ENCODE results near the gene FHIT. TPM values are rescaled to one million over a fixed set of nuclear protein-coding genes. Genes with fewer than 3 reads are reported as not detected.

The FHIT gene
- total RNA-seq, 1 donor from 2014 or later = 16.1 TPM

- TF ChIP-seq, protein P1, sequence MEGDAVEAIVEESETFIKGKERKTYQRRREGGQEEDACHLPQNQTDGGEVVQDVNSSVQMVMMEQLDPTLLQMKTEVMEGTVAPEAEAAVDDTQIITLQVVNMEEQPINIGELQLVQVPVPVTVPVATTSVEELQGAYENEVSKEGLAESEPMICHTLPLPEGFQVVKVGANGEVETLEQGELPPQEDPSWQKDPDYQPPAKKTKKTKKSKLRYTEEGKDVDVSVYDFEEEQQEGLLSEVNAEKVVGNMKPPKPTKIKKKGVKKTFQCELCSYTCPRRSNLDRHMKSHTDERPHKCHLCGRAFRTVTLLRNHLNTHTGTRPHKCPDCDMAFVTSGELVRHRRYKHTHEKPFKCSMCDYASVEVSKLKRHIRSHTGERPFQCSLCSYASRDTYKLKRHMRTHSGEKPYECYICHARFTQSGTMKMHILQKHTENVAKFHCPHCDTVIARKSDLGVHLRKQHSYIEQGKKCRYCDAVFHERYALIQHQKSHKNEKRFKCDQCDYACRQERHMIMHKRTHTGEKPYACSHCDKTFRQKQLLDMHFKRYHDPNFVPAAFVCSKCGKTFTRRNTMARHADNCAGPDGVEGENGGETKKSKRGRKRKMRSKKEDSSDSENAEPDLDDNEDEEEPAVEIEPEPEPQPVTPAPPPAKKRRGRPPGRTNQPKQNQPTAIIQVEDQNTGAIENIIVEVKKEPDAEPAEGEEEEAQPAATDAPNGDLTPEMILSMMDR (IDR thresholded peaks at IDR 0.05; ENCODE audit: unreplicated experiment) = no peak
- Mint-ChIP-seq H3K36me3 (ENCODE audit: insufficient read depth) (no peaks in the 10 kb centered on the region), H3K4me1 (ENCODE audit: low read depth) (peaks cover 2% of the 10 kb centered on the region), H3K4me3 (ENCODE audit: low read depth) (no peak overlapping the region), H3K27me3 (no peaks in the 10 kb centered on the region), H3K27ac (no peak overlapping the region), H3K9me3 (ENCODE audit: low read depth) (peaks cover 3% of the 10 kb centered on the region)
- DNase-seq (ENCODE audit: low spot score, unreplicated experiment) = no peak
Observed at GRCh38 chr3:60912876-60913275, 338.4 kb downstream of the FHIT start.

DNA sequence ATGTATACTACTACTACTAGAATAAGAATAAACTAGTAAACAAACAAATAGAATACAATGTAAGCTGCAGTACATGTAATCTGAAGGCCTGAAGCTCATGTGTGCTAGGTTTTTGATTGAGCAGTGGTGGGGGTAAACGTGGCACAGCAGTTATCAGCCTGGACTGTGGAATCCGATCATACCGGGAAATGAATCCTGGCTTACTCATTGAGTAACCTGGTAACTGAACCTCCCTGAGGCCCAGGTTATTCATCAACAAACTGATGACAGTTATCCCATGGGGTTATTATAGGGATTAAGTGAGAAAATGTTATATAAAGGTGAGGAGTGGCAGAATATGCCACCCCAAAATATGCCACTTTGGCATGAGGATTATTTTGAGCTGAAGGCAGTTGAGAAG lies 339.1 kb downstream of the FHIT start:
- TF ChIP-seq, protein P1 (IDR thresholded peaks at IDR 0.05; ENCODE audit: unreplicated experiment) = no peak
- H3K4me1 Mint-ChIP-seq (ENCODE audit: low read depth) = peaks cover 2% of the 10 kb centered on the region
- no peak overlapping the region for H3K4me3 Mint-ChIP-seq (ENCODE audit: low read depth)
- no peak overlapping the region for H3K27ac Mint-ChIP-seq
- peaks cover 3% of the 10 kb centered on the region for H3K9me3 Mint-ChIP-seq (ENCODE audit: low read depth)
- DNase-seq (ENCODE audit: low spot score, unreplicated experiment) = no peak
- H3K36me3 Mint-ChIP-seq (ENCODE audit: insufficient read depth) = no peaks in the 10 kb centered on the region
- no peaks in the 10 kb centered on the region for H3K27me3 Mint-ChIP-seq

DNA sequence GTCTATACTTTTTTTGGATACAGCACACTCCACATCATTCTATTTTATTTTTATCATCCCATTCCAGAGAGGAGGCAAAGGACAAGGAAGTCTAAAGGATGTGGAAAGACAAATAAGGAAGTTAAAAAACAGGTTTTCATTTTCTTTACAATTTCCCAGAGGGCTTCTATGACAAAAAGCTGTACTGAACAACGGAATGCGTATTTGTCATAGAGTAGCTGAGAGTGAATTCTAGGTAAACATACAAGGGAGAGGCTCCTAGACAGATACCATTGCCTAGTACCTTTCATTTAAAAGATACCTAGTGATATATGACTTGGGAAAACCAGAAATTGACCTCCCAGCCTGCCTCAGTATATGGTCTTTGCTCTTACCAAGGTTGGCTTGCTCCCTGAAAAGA lies 341.7 kb downstream of the FHIT start:
- H3K4me3 Mint-ChIP-seq (ENCODE audit: low read depth) = no peak overlapping the region
- H3K9me3 Mint-ChIP-seq (ENCODE audit: low read depth) = peaks cover 7% of the 10 kb centered on the region
- TF ChIP-seq, protein P1 (IDR thresholded peaks at IDR 0.05; ENCODE audit: unreplicated experiment) = no peak
- H3K4me1 Mint-ChIP-seq (ENCODE audit: low read depth) = peaks cover 2% of the 10 kb centered on the region
- H3K27me3 Mint-ChIP-seq = no peaks in the 10 kb centered on the region
- no peaks in the 10 kb centered on the region for H3K36me3 Mint-ChIP-seq (ENCODE audit: insufficient read depth)
- no peak overlapping the region for H3K27ac Mint-ChIP-seq
- no peak for DNase-seq (ENCODE audit: low spot score, unreplicated experiment)

- H3K27ac Mint-ChIP-seq = no peak overlapping the region
- DNase-seq (ENCODE audit: low spot score, unreplicated experiment) = no peak
- no peaks in the 10 kb centered on the region for H3K36me3 Mint-ChIP-seq (ENCODE audit: insufficient read depth)
- no peaks in the 10 kb centered on the region for H3K27me3 Mint-ChIP-seq
- TF ChIP-seq, protein P1 (IDR thresholded peaks at IDR 0.05; ENCODE audit: unreplicated experiment) = no peak
- H3K4me1 Mint-ChIP-seq (ENCODE audit: low read depth) = peaks cover 2% of the 10 kb centered on the region
- peaks cover 7% of the 10 kb centered on the region for H3K9me3 Mint-ChIP-seq (ENCODE audit: low read depth)
- no peak overlapping the region for H3K4me3 Mint-ChIP-seq (ENCODE audit: low read depth)
Observed at GRCh38 chr3:60906283-60906682, 345.0 kb downstream of the FHIT start.

GRCh38 chr3:60898321-60898720 lies 352.9 kb downstream of the FHIT start:
- H3K9me3 Mint-ChIP-seq (ENCODE audit: low read depth) = no peaks in the 10 kb centered on the region
- no peaks in the 10 kb centered on the region for H3K27me3 Mint-ChIP-seq
- no peaks in the 10 kb centered on the region for H3K36me3 Mint-ChIP-seq (ENCODE audit: insufficient read depth)
- peaks cover 10% of the 10 kb centered on the region for H3K4me1 Mint-ChIP-seq (ENCODE audit: low read depth)
- DNase-seq (ENCODE audit: low spot score, unreplicated experiment) = no peak
- H3K4me3 Mint-ChIP-seq (ENCODE audit: low read depth) = no peak overlapping the region
- H3K27ac Mint-ChIP-seq = no peak overlapping the region
- TF ChIP-seq, protein P1 (IDR thresholded peaks at IDR 0.05; ENCODE audit: unreplicated experiment) = no peak
